H1 (cell line): Measurements from ENCODE around the gene CHEK2. TPM values are rescaled to one million over a fixed set of nuclear protein-coding genes. Genes with fewer than 3 reads are reported as not detected.
A peak's percentile ranks its signal among the peaks of the same experiment; 100 is the strongest.

Source experiments
- CTCF ChIA-PET: fragments of 300-600 bp; sonication (Branson Sonifier 250); formaldehyde crosslinking; loops from one replicate; lab custom pipeline; 2021; ENCODE audit not compliant: partially characterized antibody; lab: Charles Lee
- POLR2A ChIA-PET: fragments of 300-600 bp; sonication (Branson Sonifier 250); formaldehyde crosslinking; loops from one replicate; lab custom pipeline; 2021; ENCODE audit warnings: inconsistent platforms; ENCODE audit not compliant: partially characterized antibody; lab: Charles Lee
- DNase-seq, 2 experiments: peaks; one replicate each; pipeline versions ENCODE4 v3.0.0 to v3.0.0-alpha.2; 2010 to 2022; ENCODE audit warnings: low spot score in 2 of 2, low read depth in 1 of 2, mixed read lengths in 1 of 2
- FAIRE-seq: peaks from 2 replicates; lab custom pipeline; 2011; peaks lifted over from hg19 to GRCh38; lab: Jason Lieb, UNC
- H2AFZ ChIP-seq: 2 replicates; pipeline ENCODE4 v1.8.1; 2012; ENCODE audit warnings: low read length, inconsistent platforms
- H2AK5ac ChIP-seq: 2 replicates; pipeline ENCODE4 v1.6.1; 2013; ENCODE audit warnings: low read depth, low read length
- H2BK120ac ChIP-seq: replicated peaks from 2 replicates; pipeline ENCODE3; 2013; ENCODE audit warnings: low read depth, low read length, inconsistent platforms
- H2BK12ac ChIP-seq: 2 replicates; pipeline ENCODE4 v1.6.1; 2013; ENCODE audit warnings: low read depth, low read length
- H2BK15ac ChIP-seq: 2 replicates; pipeline ENCODE4 v1.6.1; 2013; ENCODE audit warnings: low read length
- H2BK20ac ChIP-seq: 2 replicates; pipeline ENCODE4 v1.6.1; 2013; ENCODE audit warnings: low read length
- H2BK5ac ChIP-seq: 2 replicates; pipeline ENCODE4 v1.6.1; 2013; ENCODE audit warnings: low read depth, low read length
- H3K14ac ChIP-seq: 2 replicates; pipeline ENCODE4 v1.6.1; 2013; ENCODE audit warnings: inconsistent platforms; ENCODE audit not compliant: insufficient read length
- H3K18ac ChIP-seq: 2 replicates; pipeline ENCODE4 v1.6.1; 2013; ENCODE audit warnings: low read length; ENCODE audit errors: extremely low read depth
- H3K23ac ChIP-seq: 2 replicates; pipeline ENCODE4 v1.6.1; 2013; ENCODE audit warnings: inconsistent platforms; ENCODE audit not compliant: insufficient read length
- H3K23me2 ChIP-seq: 2 replicates; pipeline ENCODE4 v1.6.1; 2013; ENCODE audit warnings: low read depth, low read length
- H3K27ac ChIP-seq: 2 replicates; pipeline ENCODE4 v1.6.1; 2011; ENCODE audit warnings: low read depth, low read length, inconsistent platforms
- H3K27me3 ChIP-seq, 4 experiments: replicated peaks in 1 of 4; 1 replicate in 1 of 4; 2 replicates in 3 of 4; pipeline versions ENCODE4 v1.6.1 to v1.8.1; 2011 to 2013; ENCODE audit warnings: low read length in 3 of 4, mild to moderate bottlenecking in 3 of 4, inconsistent platforms in 2 of 4, mixed read lengths in 2 of 4, moderate library complexity in 1 of 4; ENCODE audit not compliant: control insufficient read depth in 3 of 4, insufficient read depth in 3 of 4; ENCODE audit errors: extremely low read depth in 1 of 4
- H3K36me3 ChIP-seq, 4 experiments: 2 replicates each; pipeline versions ENCODE4 v1.6.1 to v1.8.1; 2011 to 2013; ENCODE audit warnings: mild to moderate bottlenecking in 4 of 4, low read length in 3 of 4, moderate library complexity in 2 of 4, control low read depth in 1 of 4, inconsistent platforms in 1 of 4; ENCODE audit not compliant: insufficient read depth in 4 of 4, control insufficient read depth in 2 of 4
- H3K4ac ChIP-seq: replicated peaks from 2 replicates; pipeline ENCODE3; 2013; ENCODE audit warnings: low read length, low read depth, mixed read lengths, inconsistent platforms; ENCODE audit not compliant: insufficient read length
- H3K4me1 ChIP-seq, 4 experiments: replicated peaks in 1 of 4; 1 replicate in 1 of 4; 2 replicates in 3 of 4; pipeline versions ENCODE4 v1.6.1 to v1.8.1; 2011 to 2013; ENCODE audit warnings: low read length in 3 of 4, inconsistent platforms in 2 of 4, mixed read lengths in 1 of 4; ENCODE audit not compliant: insufficient read depth in 4 of 4, control insufficient read depth in 3 of 4
- H3K4me2 ChIP-seq, 2 experiments: 2 replicates each; pipeline versions ENCODE4 v1.6.1 to v1.8.1; 2011 to 2013; ENCODE audit warnings: low read depth in 2 of 2, low read length in 2 of 2, control low read depth in 1 of 2, inconsistent platforms in 1 of 2, mild to moderate bottlenecking in 1 of 2; ENCODE audit not compliant: insufficient read depth in 1 of 2
- H3K4me3 ChIP-seq, 4 experiments: fragments of 200-600, 300-600 bp in 1 of 4; sonication (generic), shearing (Covaris generic), sonication (Bioruptor Twin) in 1 of 4; 2 replicates each; pipeline versions ENCODE4 v1.5.1 to v1.8.1; 2011 to 2016; ENCODE audit warnings: low read length in 4 of 4, low read depth in 3 of 4, control low read depth in 2 of 4, inconsistent platforms in 2 of 4, mild to moderate bottlenecking in 2 of 4, mixed read lengths in 1 of 4, moderate library complexity in 1 of 4; ENCODE audit not compliant: insufficient read depth in 2 of 4; ENCODE audit errors: extremely low read depth in 1 of 4
- H3K56ac ChIP-seq: replicated peaks from 2 replicates; pipeline ENCODE3; 2013; ENCODE audit warnings: low read depth, mild to moderate bottlenecking, mixed read lengths, low read length, inconsistent platforms; ENCODE audit not compliant: insufficient read length
- H3K79me1 ChIP-seq: 2 replicates; pipeline ENCODE4 v1.6.1; 2013; ENCODE audit warnings: low read depth, low read length, control low read depth
- H3K79me2 ChIP-seq, 2 experiments: 2 replicates each; pipeline versions ENCODE4 v1.6.1 to v1.8.1; 2012 to 2013; ENCODE audit warnings: low read length in 2 of 2, mild to moderate bottlenecking in 2 of 2, inconsistent platforms in 1 of 2; ENCODE audit not compliant: insufficient read depth in 2 of 2, control insufficient read depth in 1 of 2
- H3K9ac ChIP-seq, 4 experiments: replicated peaks in 1 of 4; 1 replicate in 1 of 4; 2 replicates in 3 of 4; pipeline versions ENCODE4 v1.6.1 to v1.8.1; 2011 to 2013; ENCODE audit warnings: low read depth in 3 of 4, low read length in 3 of 4, control low read depth in 2 of 4, mild to moderate bottlenecking in 2 of 4, moderate library complexity in 2 of 4, inconsistent platforms in 1 of 4; ENCODE audit errors: extremely low read depth in 1 of 4
- H3K9me3 ChIP-seq, 2 experiments: 2 replicates each; pipeline versions ENCODE4 v1.6.1 to v1.8.1; 2012 to 2013; ENCODE audit warnings: mild to moderate bottlenecking in 2 of 2, moderate library complexity in 2 of 2, control low read depth in 1 of 2, inconsistent platforms in 1 of 2, low read depth in 1 of 2, low read length in 1 of 2, mixed read lengths in 1 of 2; ENCODE audit not compliant: insufficient read depth in 2 of 2
- H4K20me1 ChIP-seq, 2 experiments: replicated peaks in 1 of 2; 2 replicates each; pipeline versions ENCODE3 to v1.8.1; 2011 to 2013; ENCODE audit warnings: inconsistent platforms in 2 of 2, low read length in 2 of 2, mild to moderate bottlenecking in 1 of 2; ENCODE audit not compliant: insufficient read depth in 2 of 2, control insufficient read depth in 1 of 2
- H4K5ac ChIP-seq: 2 replicates; pipeline ENCODE4 v1.6.1; 2013; ENCODE audit warnings: low read length, low read depth, mixed read lengths, inconsistent platforms; ENCODE audit not compliant: insufficient read length
- H4K8ac ChIP-seq: 2 replicates; pipeline ENCODE4 v1.8.0; 2013; ENCODE audit warnings: mild to moderate bottlenecking, moderate library complexity, low read length, inconsistent platforms; ENCODE audit not compliant: insufficient read depth; ENCODE audit errors: extremely low read depth
- H4K91ac ChIP-seq: replicated peaks from 2 replicates; pipeline ENCODE3; 2013; ENCODE audit warnings: low read length, mixed read lengths, inconsistent platforms; ENCODE audit not compliant: insufficient read length
- ASH2L ChIP-seq: fragments of 200-600, 300-600 bp; sonication (generic); IDR thresholded peaks from one replicate; pipeline ENCODE4 v1.7.1; 2017; ENCODE audit warnings: low read length
- CBX5 ChIP-seq: fragments of 300-800, 300-1000 bp; sonication (generic); IDR thresholded peaks from 2 replicates; pipeline ENCODE4 v1.7.1; 2016; ENCODE audit warnings: antibody characterized with exemption, low read length, low read depth
- CBX8 ChIP-seq: fragments of 300-800, 300-1000 bp; sonication (generic); IDR thresholded peaks from 2 replicates; pipeline ENCODE4 v1.7.1; 2016; ENCODE audit warnings: low read depth, low read length, borderline replicate concordance
- CTBP2 ChIP-seq: IDR thresholded peaks from 2 replicates; pipeline ENCODE4 v1.7.0; 2011; ENCODE audit warnings: borderline replicate concordance, mild to moderate bottlenecking, moderate library complexity, mixed read lengths, low read length; ENCODE audit not compliant: insufficient read depth, insufficient read length
- EZH2 ChIP-seq: fragments of 200-600 bp; sonication (generic); IDR thresholded peaks from 2 replicates; pipeline ENCODE4 v1.7.1; 2012; ENCODE audit warnings: low read depth, mild to moderate bottlenecking, moderate library complexity, low read length, inconsistent platforms; ENCODE audit not compliant: severe bottlenecking
- JUND ChIP-seq: IDR thresholded peaks from 2 replicates; pipeline ENCODE4 v1.6.1; 2011; ENCODE audit warnings: mild to moderate bottlenecking, improper control_type of control experiment, low read length
- NRF1 ChIP-seq: IDR thresholded peaks from 2 replicates; pipeline ENCODE4 v1.6.1; 2011; ENCODE audit warnings: mild to moderate bottlenecking, low read depth, low read length, improper control_type of control experiment
- SIRT6 ChIP-seq: IDR thresholded peaks from one replicate; pipeline ENCODE4 v1.7.1; 2012; ENCODE audit warnings: low read length, inconsistent platforms
- SP1 ChIP-seq: IDR thresholded peaks from 2 replicates; pipeline ENCODE4 v1.6.1; 2011; ENCODE audit warnings: low read depth, low read length
- SP2 ChIP-seq: IDR thresholded peaks from 2 replicates; pipeline ENCODE4 v1.6.1; 2012; ENCODE audit warnings: mild to moderate bottlenecking, low read length, inconsistent platforms
- TAF1 ChIP-seq: IDR thresholded peaks from 2 replicates; pipeline ENCODE4 v1.6.1; 2011; ENCODE audit warnings: mild to moderate bottlenecking, low read depth, low read length
- TBP ChIP-seq: IDR thresholded peaks from 2 replicates; pipeline ENCODE4 v1.6.1; 2011; ENCODE audit warnings: low read depth, low read length, improper control_type of control experiment
- YY1 ChIP-seq: IDR thresholded peaks from 2 replicates; pipeline ENCODE4 v1.6.1; 2011; ENCODE audit warnings: low read depth, mild to moderate bottlenecking, low read length
- WGBS, 2 experiments: shearing (Covaris generic) in 1 of 2; methylation state at CpG; one replicate each; pipeline versions ENCODE4 v1.1.6 to v1.1.7; 2013 to 2015; ENCODE audit warnings: low lambda C conversion rate in 2 of 2, mixed read lengths in 2 of 2, inconsistent platforms in 1 of 2, low coverage in 1 of 2, missing lambda C conversion rate in 1 of 2; ENCODE audit not compliant: insufficient replicate concordance in 2 of 2, insufficient coverage in 1 of 2, insufficient read length in 1 of 2; ENCODE audit errors: extremely low coverage in 1 of 2, missing lambda C conversion rate in 1 of 2; 5-methylcytosine and 5-hydroxymethylcytosine counted together
- polyA plus RNA-seq, 7 experiments: library from polyadenylated mRNA; depleted of rRNA in 3 of 7; stranded (reverse) in 5 of 7; unstranded in 2 of 7; fragments of >200 nt in 5 of 7; fragments of 200-250 nt in 2 of 7; gene quantifications; 1 replicate in 5 of 7; 2 replicates in 1 of 7; 4 replicates in 1 of 7; pipeline versions ENCODE4 v1.2.1 to v1.2.3, GENCODE V29; 2011 to 2013; ENCODE audit warnings: missing spikeins in 2 of 7, mixed read lengths in 2 of 7
- total RNA-seq: library from RNA; stranded (reverse); fragmentation: NEBNext Ultra II Directional; extraction: Animal tissue kit (Norgen Biotek cat#: 25700); gene quantifications from 2 replicates; pipeline ENCODE4 v1.2.1, GENCODE V29; 2021

CHEK2 gene
- total and polyA plus RNA-seq, 2 of the 8 experiments (the other 6 are each of a cell fraction or from before 2014, with no cell fraction given) = 74.9 to 89.5 TPM

GRCh38 chr22:28759861-28760560 is 18.4 kb upstream of the CHEK2 start:
- Histone ChIP-seq H3K18ac (no peak overlapping the region), H3K4ac (no peak overlapping the region), H4K8ac (no peak overlapping the region), H2BK15ac (no peak overlapping the region), H3K23ac (no peak overlapping the region), H3K27me3 (no peaks in the 10 kb centered on the region), H3K79me1 (no peaks in the 10 kb centered on the region), H2AK5ac (no peak overlapping the region), H3K4me2 (peak overlapping the region; percentile 51 to 61), H4K20me1 (no peaks in the 10 kb centered on the region), H2BK120ac (peak overlapping the region; percentile 16), H2AFZ (no peak overlapping the region; the same call in 1 of the 2 replicates), H3K56ac (peak overlapping the region; percentile 0), H3K14ac (no peak overlapping the region), H2BK20ac (0 out of 2 replicates have a peak overlapping the region, but pooled peaks have one; percentile 6), H3K36me3 (peaks cover 0 to 7% (median 3%) of the 10 kb centered on the region in 4 experiments; a peak in 3 of 8 replicates), H4K5ac (peak overlapping the region; percentile 76), H3K27ac (peak overlapping the region; percentile 93), H4K91ac (no peak overlapping the region), H3K79me2 (no peaks in the 10 kb centered on the region), H3K9ac (peak overlapping the region in 1 of 4 experiments; percentile 64; a peak in 3 of 7 replicates), H2BK12ac (peak overlapping the region; percentile 3; the same call in 1 of the 2 replicates), H3K23me2 (no peaks in the 10 kb centered on the region), H3K4me1 (peaks cover 0 to 10% (median 5%) of the 10 kb centered on the region in 4 experiments; a peak in 5 of 7 replicates), H3K4me3 (peak overlapping the region in 2 of 4 experiments; percentile 8 to 46; a peak in 3 of 8 replicates), H2BK5ac (peak overlapping the region; percentile 28; the same call in 1 of the 2 replicates), H3K9me3 (peaks cover 6 to 8% of the 10 kb centered on the region in 2 experiments; a peak in 3 of 4 replicates)
- CTCF ChIA-PET = interaction anchor here (1.7 to 2.1 kb wide), 2 partner anchors 13 to 69 kb away, joined by 4 to 6 read pairs; partner anchors contain the start of gene CCDC117
- whole genome bisulfite sequencing, 2 experiments = 14% methylated on average over 3 of the region's 3 CpGs; no CpG with 5 or more reads in 1 of the 2 experiments
- DNase-seq (peak in 1 of 2 experiments; percentile 41), FAIRE-seq (peak; percentile 87)
- POLR2A ChIA-PET = interaction anchor here (0.6 to 4.3 kb wide), 10 partner anchors 10 to 81 kb away, joined by 3 to 31 read pairs (median 4); partner anchors contain the start of genes CCDC117, CHEK2, HSCB and XBP1
- TF ChIP-seq YY1 (no peak; the same call in 1 of the 2 replicates), SP2 (no peak), NRF1 (no peak), TBP (no peak), CBX8 (no peak), JUND (no peak), TAF1 (no peak), SIRT6 (no peak), EZH2 (no peak), SP1 (peak; percentile 12; the same call in 1 of the 2 replicates), ASH2L (peak; percentile 44), CTBP2 (no peak), CBX5 (no peak)
